ENCODE data around the gene PSEN2. TPM values are rescaled to one million over a fixed set of nuclear protein-coding genes. Genes with fewer than 3 reads are reported as not detected.

Gene PSEN2
- polyA plus RNA-seq, 1 donor: 18.0 TPM

GRCh38 chr1:226863446-226863845, 7.0 kb upstream of the PSEN2 start:
- no peak for DNase-seq

GRCh38 chr1:226864311-226864710, 6.1 kb upstream of the PSEN2 start:
- DNase-seq: no peak

- DNase-seq: no peak
Observed at GRCh38 chr1:226865590-226865989, 4.8 kb upstream of the PSEN2 start.

- no peak for DNase-seq
Observed at GRCh38 chr1:226867461-226868054, 2.9 kb upstream of the PSEN2 start.

- DNase-seq: no peak
Observed at GRCh38 chr1:226868726-226869125, 1.7 kb upstream of the PSEN2 start.

DNA sequence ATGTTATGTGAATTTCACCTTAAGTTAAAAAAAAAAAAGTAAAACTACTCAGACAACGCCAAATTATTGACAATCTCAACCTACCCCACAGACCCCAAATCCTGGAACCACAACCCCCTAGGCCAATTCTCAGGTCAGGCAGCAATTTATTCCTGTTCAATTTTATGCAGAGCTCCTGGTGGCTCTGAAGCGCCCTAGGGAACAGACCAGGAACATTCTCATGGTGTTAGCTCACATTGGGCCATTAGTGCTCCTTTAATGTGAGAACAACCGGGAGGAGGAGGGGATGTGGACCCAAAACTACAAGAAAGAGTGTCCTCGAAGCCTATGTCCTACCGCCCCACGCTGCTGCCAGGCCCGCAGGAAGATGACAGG, 403 bp upstream of the PSEN2 start:
- no peak for DNase-seq

GRCh38 chr1:226871636-226872327, 1.4 kb downstream of the PSEN2 start:
- no peak for DNase-seq

DNA sequence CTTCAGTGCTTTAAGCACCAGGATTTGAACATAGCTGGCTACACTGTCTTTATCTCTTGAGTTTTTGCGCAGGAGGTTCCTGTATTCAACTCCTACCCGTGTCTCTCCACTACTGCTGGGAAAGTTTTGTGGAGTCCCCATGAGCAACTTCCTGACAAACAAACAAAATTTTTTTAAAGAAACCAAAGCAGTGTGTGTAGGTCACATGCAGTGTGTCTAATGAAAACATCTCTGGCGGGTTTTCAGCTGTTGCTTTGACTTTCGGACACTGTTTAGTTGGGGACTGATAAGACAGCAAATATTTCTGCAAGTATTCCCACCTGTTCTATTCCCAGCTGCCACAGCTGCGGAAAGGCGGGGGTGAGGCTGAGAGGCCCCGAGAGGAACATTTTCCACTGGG, 2.0 kb downstream of the PSEN2 start:
- no peak for DNase-seq

DNA sequence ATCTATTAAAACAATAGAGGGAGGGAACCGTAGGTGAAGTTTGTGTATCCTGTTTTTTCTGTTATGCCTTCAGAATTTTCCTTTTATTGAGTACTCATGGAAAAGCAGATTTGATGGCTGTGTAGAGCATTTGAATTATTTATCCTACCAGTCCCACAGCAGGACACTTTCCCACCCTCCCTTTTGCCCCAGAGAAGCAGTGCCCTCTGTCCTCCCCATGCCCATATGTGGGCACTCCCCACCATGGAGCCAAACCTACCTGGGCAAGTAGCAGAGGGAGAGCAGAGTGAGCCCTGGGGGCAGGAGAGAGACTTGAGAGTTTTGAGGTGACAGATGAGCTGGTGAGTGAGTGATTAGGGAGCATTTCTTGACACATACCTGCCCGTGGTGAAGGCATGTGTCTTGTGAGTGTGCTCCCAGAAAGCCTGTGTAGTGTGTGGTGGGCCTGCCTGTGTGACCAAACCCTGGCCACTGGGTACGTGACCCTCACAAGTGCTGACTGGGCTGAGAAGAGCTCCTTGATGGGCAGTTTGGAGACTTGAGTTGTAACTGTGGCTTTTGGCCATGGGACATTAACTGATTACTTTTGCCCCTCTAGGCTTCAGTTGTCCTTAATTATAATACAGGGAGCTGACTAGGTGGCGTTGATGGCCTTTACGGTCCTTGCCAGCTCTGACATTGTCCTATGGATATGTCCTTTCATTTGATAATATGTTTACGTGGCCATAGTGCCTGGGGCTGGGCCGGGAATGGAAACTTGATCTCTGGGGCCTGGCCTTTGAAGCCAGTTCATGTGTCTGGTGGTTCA, 3.6 kb downstream of the PSEN2 start:
- DNase-seq: no peak

GRCh38 chr1:226874579-226875425, 4.4 kb downstream of the PSEN2 start:
- no peak for DNase-seq

DNA sequence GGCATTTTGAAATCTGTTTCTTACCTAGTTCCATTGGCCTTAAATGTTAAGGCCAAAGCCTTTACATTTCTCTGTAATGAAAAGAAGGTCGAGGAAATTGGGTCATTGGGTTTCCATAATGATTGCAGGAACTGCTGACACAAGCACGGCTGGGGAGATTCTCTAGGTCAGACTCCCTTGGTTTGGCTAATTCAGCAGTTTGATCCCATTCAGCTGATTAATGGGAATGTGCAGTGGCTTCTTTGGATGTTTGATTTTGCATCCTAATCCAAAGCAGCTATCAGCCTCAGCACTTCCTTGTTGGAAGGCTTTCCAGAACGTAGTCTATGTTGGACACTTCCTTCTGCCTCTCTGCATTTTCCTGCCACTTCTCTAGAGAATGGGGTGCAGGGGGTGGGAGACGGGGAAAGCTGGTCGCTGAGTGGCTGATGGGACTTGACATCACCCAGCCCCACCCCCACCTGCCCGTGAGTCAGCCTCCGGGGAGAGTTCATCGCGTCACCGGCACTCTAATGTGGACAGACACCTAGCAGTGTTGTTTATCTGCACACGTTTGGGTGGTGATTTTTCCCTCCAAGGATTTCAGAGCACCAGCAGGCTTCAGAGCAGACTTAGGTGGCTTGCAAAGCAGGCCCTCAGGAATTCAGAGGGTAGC, 5.4 kb downstream of the PSEN2 start:
- no peak for DNase-seq

- no peak for DNase-seq
Observed at GRCh38 chr1:226877669-226878068, 7.3 kb downstream of the PSEN2 start.

DNA sequence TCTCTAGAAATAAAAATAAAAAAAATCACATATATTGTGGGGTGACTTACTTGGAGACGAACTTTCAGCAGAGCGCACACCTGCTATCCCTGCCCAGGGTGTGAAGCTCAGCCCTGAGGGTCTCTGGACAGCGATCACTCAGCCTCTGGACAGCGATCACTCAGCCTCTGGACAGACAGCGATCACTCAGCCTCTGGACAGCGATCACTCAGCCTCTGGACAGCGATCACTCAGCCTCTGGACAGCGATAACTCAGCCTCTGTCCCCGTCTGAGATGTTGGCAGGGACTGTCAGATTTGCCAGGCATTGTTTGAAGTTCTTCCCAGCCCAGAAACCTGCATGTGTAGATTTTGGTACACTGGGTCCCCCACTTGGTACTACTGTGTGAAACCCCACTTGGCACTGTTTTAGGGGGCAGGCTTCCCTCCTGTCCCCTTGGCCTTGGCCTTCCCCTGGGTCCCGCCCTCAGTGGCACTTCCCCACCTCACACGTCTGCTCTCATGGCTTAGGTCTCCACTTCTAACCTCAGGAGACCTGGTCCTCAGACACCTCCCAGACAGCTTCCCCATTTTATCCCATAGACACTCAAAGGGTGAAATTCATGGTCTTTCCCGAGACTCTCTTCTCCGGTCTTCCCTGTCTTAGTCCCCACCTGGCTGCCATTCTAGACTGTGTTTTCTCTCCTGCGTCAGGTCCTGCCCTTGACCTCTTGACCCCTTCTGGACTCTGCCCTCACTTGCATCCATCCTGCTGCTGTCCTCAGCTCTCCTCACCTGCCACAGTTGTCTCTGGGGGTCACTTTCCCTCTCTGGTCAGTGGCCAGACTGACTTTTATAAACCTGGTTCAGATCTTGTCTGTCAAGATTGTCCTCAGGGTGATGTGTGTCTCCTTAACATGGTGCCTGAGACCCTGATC, 10.2 kb downstream of the PSEN2 start:
- no peak for DNase-seq

DNA sequence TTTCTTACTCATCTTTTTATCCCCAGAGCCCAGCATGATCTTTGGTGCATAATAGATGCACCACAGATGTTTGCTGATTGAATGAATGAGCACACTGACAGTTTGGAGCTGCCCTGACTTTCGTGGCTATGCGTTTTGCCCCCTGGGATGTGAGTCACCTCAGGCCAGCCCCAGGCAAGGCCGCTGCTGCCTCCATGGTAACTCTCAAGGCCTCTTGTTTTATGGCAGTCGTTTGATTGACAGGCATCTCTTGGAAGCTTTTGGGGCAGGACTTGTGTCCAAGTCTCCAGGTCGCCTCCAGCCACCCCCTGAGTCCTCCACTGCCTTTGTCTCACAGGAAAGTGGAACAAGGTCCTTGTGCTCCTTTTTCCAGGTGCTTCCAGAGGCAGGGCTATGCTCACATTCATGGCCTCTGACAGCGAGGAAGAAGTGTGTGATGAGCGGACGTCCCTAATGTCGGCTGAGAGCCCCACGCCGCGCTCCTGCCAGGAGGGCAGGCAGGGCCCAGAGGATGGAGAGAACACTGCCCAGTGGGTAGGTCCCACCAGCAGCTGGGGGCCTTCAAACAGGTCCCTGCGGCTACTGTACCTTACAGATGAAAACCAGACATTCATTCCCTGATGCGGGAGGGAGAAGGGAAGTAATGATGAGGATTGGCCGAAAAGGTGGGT, 11.2 kb downstream of the PSEN2 start:
- DNase-seq: no peak

- no peak for DNase-seq
Observed at GRCh38 chr1:226882187-226882586, 11.8 kb downstream of the PSEN2 start.

- no peak for DNase-seq
Observed at GRCh38 chr1:226882631-226883409, 12.4 kb downstream of the PSEN2 start.

GRCh38 chr1:226883630-226884029, 13.2 kb downstream of the PSEN2 start:
- no peak for DNase-seq

- DNase-seq: no peak
Observed at GRCh38 chr1:226884116-226884625, 13.8 kb downstream of the PSEN2 start.

All from left kidney (tissue), 2 donors.